T1000 (cell line): ENCODE data around the gene NPBWR2.

Experiments used
- DNase-seq: peaks from one replicate; lab custom pipeline; 2025; ENCODE audit warnings: mixed read lengths; lab: John Stamatoyannopoulos, UW

The NPBWR2 gene

DNA sequence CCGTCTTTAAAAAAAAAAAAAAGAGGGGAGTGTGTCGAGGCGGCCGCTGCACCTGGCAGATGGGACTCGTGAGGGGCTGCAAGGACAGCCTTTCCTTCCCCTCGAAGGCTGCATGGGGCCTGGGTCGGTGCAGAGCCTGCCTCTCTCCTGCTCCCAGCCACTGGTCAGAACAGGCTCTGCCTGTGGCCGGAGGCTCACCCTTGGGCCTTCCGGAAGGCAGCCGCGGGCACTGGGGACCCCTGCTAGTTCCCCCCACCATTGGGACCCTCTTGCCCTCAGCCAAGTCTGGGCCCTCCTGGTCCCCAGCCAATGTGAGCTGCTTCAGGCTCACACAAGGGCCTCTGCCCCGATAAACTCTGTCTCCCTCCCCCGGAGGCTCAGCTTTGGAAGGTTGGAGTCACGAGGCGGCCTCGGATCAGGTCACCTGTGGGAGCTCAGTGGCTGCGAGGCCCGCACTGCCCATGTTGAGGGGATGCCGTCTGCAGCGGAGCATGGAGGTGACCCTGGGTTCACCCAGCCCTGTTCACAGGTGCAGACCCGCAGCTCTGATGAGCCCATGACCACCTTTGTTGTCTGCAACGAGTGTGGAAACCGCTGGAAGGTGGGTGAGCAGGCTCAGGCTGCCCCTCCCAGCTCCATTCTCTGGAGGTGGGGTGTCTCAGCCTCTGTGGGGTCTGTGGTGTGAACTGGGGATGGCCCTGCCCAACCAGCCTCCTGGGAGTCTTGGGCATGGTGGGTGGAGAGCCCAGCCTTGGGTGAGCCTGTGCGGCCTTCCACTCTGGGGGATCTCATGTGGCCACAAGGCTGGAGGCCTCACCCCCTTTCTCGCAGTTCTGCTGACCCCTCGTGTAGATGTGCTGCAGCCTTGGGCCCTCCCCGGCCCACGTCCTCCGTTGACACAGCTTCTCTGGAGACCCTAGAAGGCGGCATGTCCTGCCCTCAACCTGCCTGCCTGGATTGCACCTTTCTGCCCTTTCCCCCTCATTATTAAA lies 35.7 kb downstream of the NPBWR2 start:
- DNase-seq, result no peak

DNA sequence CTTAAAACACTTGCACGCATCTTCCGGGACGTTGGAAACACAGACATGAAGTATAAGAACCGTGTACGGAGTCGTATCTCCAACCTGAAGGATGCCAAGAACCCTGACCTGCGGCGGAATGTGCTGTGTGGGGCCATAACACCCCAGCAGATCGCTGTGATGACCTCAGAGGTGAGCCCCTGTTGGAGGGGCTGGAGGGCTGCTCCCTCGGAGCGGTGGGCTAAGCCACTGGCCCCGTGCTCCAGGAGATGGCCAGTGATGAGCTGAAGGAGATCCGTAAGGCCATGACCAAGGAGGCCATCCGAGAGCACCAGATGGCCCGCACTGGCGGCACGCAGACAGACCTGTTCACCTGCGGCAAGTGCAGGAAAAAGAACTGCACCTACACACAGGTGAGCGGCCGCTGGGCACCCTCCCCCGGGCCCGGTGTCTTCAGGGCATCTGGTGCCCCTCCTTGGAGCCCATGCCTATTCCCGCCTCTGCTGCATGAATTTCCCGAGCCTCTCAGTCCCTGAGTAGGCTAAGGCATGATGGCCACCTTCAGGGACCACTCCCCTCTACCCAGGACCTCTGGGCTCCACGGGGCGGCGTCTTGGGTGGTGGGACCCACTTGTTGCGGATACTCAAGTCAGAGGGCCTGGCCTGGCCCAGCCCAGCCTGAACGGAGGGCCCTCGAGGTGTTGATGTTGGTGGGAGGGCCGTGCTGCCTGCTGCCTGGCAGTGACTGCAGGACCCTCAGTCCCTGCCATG lies 36.9 kb downstream of the NPBWR2 start:
- no peak for DNase-seq

DNA sequence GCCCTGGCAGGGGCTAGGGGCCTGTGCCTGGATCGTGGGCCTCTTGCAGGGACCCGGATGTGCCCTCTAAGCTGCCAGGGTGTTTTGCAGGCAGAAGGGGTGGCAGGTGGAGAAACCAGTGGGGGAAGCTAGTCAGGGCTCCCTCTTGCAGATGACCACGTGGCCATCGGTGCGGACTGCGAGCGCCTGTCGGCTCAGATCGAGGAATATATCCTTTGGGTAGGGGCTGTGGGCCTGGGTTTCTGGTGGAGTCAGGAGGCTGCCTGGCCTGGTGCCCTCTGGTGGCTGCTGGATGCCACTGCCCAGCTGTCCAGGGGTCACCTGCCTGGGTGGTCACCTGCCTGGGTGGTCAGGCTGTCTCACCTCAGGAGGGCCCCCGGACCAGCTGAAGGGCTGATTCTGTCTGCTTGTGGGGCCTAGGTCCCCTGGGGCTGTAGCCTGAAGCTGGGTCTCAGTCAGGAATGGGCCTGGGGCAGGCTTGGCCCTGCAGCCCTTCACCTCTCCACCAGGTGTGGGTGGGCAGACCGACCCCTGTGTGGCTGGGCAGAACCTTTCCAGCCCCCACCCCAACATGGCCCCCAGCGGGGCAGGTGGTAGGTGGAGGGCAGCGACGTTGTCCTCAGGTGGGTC lies 37.6 kb downstream of the NPBWR2 start:
- DNase-seq, result no peak

DNA sequence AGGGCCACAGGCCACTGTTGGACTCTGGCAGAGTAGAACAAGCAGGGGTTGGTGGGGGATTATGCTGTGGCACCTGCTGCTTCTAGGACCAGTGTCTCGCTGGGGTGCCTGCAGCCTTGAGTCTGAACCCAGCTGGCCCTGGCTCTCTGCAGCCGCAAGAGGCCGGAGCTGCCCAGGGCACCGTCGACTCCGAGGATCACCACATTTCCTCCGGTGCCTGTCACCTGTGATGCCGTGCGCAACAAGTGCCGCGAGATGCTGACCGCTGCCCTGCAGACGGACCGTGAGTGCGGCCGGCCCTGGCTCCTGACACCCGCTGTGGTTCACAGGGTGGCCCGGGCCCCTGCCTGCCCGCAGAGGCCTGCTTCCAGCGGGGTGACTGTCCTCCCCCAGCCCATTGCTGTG lies 38.2 kb downstream of the NPBWR2 start:
- DNase-seq, result no peak

DNA sequence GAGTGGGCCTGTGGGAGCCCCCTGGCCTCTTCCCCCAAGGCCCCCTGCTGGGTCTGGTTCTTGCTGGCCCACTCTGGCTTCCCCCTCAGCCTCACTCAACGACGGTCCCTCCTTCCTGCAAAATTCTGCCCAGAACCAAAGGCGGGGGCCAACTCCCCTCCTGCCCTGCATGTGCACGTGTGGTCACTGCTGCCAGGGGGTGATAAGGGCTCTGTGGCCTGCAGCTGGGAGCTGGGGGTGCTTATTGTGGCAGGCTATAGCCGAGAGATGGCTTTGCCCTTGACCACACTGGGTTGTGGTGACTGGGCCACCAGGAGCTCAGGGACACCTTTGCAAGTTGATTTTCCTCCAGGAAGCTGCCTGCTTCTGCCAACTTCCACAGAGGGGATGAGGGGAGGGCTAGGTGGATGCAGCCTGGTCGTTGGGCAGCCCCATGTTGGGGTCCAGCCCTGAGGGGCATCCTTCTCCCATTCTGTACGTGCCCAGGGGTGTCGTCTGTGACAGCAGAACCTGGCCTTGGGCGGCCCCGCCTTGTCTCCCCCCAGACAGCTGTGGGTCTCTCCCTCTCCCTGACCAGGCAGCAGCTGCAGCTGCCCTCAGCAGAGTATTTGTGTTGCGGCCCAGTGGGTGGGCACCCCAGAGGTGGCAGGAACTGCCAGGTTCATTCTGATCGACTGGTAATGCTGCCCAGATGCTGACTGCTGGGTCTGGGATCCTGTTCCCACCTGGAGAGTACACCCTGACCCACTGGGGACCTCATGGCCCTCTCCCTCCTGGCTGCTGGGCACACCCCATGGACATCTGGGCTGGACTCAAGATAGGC lies 38.8 kb downstream of the NPBWR2 start:
- no peak for DNase-seq

DNA sequence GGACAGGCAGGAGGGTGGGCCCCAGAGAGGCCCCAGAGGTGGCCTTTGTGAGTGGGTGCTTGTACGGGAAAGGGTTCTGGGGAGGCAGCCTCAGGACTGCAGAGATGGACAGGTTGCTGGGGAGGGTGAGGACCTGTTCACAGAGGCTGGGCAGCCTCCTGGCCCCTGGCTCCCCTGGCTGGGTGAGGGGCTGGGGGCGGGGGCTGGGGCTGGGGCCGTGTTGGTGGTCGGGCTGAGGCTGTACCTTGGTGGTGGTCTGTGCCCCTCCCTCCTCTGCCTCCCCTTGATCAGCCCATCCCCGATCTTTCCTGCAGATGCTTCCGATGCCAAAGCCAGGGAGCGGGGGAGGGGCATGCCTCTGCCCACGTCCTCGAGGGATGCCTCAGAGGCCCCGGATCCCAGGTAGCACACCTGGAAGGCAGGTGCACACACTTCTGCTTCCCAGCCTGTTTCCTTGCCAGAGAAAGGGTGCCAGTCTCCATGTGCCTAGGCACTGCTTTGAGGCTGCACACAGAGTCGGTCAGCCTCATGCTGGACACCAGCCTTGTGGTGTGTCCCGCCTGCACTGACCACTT lies 39.5 kb downstream of the NPBWR2 start:
- no peak for DNase-seq

DNA sequence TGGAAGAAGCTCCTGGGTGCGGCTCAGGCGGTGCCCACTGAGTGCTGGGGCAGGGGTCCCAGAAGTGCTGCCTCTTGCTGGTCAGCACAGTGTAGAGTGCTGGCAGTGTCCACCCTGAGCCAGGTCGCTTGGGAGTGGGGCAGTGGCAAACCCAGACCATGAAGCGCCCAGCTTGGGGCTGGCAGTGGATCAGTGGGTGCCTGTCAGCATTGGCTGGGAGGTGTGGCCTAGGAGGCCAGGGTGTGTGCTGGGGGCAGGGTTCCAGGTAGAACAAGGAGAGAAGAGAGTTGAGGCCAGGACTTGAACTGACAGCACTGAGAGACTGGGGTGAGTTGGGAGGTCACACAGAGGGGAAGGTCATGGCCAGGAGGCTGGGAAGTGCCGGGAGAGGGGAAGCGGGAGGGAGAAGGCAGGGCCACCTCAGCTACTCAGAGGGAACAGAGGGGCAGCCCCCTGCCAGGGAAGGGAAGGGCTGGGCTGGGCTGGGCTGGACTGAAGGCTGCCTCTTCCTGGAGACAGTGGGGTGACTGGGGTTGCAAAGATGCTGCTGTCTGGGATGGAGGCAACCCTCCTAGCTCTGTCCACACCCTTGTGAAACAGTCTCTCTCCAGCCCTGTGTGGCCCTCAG lies 40.2 kb downstream of the NPBWR2 start:
- no peak for DNase-seq

DNA sequence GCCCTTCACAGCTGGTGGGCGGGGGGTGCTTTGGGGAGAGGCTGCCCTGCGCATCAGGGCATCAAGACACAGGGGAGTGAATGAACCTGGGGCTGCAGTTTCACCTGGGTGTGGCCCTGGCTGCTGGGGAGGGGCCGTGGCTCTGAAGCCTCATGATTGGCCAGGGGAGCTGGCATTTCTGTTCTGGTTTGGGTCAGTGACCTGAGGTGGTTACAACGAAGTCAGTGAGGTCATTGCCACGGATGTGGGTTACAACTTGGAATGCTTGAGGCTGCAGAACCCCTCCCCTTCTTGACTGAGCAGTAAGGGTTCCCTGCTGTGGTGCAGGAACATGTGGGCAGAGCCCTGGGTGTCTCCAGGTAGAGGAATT lies 41.4 kb downstream of the NPBWR2 start:
- DNase-seq, result peak; percentile 13

DNA sequence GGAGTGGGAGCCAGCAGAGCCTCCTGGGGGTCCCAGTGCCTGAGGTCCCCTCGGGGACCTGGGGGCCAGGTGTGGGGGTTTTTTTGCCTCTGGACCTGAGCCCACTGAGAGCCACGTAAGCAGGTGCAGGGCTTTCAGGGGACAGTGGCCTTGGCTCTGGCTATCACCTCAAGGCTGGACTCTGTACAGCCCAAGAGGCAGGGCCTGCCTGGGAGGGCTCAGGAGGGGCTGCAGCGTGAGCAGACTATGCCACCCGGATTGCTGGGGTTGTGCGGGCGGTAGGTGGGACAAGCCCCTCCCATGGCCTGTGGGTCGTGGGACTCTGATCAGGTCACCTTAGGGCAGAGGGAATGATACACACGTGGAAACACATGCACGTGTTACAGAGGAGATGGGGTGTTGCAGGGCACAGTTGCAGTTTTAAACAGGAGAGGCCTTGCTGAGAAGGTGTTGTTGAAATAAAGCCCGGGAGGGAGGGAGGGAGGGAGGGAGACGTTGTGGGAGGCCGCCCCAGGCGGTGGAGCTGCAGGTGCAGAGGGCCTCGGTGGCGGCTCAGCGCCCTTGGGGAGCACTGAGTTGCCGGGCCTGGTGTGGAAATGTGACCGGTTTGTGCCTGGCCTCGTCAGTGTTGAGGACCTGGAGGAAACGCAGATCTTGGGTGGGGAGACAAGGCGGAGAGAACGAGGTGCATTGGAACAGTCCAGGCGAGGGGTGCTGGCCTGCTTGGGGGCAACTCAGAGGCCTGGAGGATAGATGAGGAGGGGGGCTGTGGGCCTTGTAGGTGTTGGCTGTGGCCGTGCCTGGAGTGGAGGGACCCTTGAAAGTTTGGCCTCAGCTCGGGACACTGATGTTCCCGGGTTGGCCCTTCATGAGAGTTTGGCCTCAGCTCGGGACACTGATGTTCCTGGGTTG lies 42.0 kb downstream of the NPBWR2 start:
- no peak for DNase-seq

DNA sequence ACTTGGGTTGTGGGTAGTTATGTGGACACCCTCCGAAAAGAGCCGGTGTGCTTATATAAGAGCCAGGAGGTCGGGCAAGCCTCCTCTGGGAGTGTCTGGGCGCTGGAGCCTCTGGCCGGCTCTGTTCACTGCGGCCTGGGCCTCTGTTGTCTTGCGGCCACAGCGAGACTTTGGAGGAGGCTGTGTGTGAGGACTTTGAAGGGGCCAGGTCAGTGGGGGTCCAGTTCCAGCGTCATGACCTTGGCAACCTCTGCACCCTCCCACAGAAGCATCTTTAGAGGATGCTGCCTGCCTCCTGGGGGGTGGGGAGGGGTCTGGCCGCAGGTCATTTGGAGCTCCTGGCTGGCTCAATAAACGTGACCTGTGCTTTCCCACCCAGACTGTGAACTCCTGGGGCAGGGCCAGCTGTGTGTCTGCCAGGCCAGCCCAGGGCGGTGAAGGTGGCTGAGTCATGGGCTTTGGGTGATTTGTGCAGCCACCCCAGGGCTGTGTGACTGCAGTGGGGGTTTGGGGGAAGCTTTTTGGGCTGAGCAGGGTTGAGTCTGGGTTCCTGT lies 43.1 kb downstream of the NPBWR2 start:
- DNase-seq, result peak; percentile 24

DNA sequence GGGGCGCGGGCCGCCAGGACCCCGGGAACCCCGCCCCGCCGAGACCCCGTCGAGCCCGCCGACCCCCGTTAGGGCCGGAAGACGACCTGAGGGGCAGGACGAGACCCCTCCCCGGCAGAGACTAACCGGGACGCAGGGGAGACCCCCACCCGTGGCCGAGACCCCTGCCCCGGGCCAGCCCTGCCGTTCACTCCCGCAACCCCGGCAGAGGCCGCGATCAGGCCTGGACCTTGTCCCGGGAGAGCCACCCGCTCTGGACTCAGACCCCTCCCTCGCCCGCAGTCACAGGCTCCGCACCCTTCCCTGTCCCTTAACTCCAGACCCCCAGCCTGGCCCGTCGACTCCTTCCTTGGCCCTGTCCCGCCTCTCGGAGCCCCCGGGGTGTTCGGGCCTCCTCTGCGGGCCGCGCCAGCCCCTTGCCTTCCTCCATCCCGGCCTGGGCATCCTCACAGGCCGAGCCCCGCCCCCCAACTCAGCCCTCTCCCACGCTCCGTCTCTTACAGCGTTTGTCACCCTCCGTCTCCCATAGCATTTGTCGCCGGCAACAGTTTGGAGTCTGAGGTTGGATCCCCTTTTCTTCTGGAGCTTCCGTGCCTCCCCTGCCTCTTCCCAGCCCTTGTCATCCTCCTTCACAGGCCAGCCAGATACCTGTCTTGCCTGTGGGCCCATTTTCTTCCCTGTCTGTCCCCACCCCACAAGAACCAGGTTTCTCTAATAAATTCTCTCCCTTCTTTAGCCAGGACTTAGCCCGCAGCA lies 43.8 kb downstream of the NPBWR2 start:
- DNase-seq, result no peak

DNA sequence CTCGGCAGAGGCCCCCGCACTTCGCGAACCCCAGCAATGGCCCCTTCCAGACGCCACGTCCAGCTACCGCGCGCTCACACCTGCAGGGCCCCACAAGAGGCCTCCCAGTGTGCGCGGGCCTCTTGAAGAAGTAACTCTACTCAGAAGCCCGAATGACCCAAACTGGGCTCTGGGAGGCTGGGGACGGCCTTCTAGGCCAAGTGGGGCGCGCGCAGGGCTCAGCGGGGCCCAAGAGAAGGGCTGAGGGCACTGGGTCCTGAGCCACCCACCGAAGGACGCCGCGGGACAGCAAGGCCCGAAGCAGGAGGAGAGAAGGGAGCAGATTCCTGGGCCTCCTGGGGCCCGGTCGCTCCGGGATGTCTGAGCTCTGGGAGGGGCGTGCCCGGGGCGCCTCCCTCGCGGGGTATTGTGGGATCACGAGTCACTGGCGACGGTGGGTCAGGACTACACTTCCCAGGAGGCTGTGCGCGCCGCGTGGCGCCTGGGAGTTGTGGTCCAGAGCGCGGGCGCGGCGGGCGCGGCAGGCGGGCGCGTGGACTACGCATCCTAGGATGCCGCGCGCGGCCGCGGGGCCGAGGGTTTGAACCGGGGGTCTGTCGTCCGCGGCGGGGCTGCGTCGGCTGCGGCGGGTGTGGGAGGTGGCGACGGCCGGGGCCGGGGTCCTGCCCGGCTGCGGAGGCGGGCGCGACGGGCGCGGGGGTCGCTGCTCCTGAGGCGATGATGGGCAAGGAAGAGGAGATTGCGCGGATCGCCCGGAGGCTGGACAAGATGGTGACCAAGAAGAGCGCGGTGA lies 44.6 kb downstream of the NPBWR2 start, which contains the start of gene TCEA2:
TSS of gene TCEA2 (plus strand) at position 603 of the 793 bp plus-strand sequence. CDS start at position 718, 115 bp downstream.
- DNase-seq, result peak; percentile 80

DNA sequence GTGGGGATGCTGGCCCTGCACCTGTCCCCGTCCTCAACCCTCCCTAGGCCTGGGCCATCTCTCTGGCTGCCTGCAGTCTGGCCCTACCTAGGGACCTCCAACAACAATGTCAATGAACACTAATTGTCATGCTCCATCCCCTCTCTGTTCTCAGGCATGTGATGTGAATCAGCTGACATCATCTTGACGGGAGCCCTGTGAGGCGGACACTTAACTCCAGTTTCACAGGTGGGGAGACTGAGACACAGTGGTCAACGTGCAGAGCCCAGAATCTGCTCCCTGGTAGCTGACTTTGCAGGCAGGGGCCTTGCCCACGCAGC lies 45.1 kb downstream of the NPBWR2 start:
- no peak for DNase-seq

DNA sequence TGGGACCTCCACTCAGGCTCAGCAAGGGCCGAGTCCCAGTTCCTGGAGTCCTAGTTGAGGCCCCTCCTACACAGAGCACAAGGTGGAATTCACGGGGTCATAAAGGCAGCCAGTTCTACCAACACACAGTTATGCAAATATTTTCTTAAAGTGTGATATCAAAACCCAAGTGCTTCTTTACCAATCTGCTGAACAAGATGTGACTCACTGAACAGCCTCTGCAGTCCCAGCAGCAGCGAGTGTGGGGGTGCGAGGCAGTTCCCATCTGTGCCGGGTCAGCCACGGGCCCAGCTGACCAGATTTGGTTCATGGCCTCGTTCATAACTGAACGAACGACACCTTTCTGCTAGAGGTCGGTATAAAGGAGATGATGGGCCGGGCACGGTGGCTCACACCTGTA lies 48.8 kb downstream of the NPBWR2 start:
- DNase-seq, result no peak

DNA sequence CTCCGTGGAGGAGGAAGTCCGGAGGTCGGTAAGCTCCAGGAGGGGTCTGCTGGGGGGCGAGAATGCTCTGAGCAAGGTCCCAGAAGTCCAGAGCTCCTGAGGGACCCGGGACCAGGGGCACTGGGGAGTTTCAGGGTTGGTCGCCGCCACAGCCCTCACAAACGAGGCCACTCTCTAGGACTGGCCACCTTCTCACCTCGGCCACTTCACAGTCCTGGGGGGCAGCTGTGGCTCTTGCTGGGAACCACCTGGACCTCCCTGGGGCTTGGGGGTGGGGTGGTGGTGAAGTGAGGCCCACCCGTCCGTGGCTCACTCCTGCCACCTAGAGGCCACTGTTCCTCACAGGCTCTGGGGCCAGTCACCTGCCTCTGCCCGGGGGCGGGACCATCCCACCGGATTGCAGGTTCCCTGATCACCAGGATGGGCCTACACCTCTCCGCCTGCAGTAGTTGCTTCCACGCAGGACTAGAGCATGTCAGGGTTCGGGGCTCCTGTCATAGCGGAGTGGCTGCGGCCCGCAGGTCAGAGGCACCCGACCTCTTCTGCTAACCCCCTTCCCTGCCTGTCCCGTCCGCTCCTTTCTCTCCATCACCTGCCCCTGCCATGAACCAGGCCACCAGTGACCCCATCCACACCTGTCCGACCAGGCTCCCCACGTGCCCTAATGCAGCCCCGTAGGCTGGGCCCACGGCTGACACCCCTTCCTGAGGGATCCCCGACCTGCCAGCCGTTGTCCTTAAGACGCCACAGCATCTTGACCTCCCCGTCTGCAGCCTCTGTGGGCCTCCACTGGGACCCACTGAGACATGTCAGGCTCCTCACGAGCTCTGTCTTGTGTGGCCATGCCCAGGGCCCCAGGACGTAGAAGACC lies 49.5 kb downstream of the NPBWR2 start:
- no peak for DNase-seq

DNA sequence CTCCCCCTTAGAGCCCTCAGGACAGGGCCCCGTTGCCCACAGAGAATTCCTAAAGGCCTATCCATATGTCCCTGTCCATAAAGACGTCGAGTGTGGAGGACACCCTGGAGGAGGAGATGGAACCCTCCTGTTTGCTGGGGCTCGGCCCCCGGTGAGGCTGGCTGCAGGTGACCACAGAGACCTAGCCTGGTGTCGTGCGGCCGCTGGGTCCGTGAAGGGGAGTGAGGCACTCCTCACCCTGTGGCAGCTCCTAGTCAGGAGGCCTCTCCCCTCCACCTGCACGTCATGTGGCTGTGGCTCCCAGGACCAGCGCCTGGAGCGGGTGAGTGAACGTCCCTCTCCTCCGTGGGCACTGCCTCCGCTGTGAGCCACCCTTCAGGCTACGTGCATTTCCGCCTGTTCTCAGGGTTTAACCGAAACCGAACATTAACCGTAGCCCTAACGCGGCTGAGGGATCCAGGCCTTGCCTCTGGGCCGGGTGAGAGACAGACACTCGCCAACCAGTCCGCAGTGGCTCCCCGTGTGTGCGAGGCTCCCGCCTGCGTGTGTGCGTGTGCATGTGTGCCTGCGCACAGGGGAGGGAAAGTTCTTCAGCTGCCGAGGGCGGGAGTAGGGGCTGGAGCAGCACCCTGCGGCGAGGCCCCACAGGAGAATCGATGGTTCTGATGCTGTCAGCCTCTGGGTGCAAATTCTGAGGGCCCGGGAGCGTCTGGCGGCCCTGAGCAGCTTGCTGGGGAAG lies 50.3 kb downstream of the NPBWR2 start:
- DNase-seq, result no peak

DNA sequence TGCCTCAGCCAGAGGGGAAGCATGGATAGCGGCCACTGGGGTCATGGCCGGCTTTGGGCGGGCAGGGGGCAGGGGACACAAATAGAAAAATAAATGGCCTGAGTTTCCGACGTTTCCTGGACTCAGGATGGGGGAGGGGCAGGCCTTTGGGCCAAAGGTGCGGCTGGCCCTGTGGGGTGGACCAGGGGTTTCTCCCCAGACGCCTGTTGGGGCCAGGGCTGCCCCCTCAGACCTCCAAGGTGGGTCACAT lies 50.8 kb downstream of the NPBWR2 start:
- DNase-seq, result no peak
